22Rv1 (cell line): ENCODE data around the gene KPNB1.

Experiments
- H3K27ac ChIP-seq: fragments of 450-650 bp; 2 replicates; pipeline ENCODE4 v1.5.1; 2017
- CTCF ChIP-seq: fragments of 450-650 bp; IDR thresholded peaks from 2 replicates; pipeline ENCODE4 v1.5.1; 2017; ENCODE audit warnings: mild to moderate bottlenecking
- ZFX ChIP-seq: fragments of 450-650 bp; IDR thresholded peaks from 2 replicates; pipeline ENCODE4 v1.6.1; 2017; ENCODE audit warnings: antibody characterized with exemption, borderline replicate concordance

The KPNB1 gene

GRCh38 chr17:47708312-47708863 lies 58.7 kb downstream of the KPNB1 start:
- H3K27ac ChIP-seq: no peak overlapping the region
- no peak for TF ChIP-seq CTCF
- no peak for TF ChIP-seq ZFX

GRCh38 chr17:47708864-47709541 lies 59.3 kb downstream of the KPNB1 start:
- no peak for TF ChIP-seq CTCF
- no peak for TF ChIP-seq ZFX

GRCh38 chr17:47709594-47709993 lies 59.9 kb downstream of the KPNB1 start:
- H3K27ac ChIP-seq: no peak overlapping the region
- no peak for TF ChIP-seq ZFX

More at GRCh38 chr17:47708864-47709541, 59.3 kb downstream of the KPNB1 start:
- H3K27ac ChIP-seq: no peak overlapping the region

- H3K27ac ChIP-seq: no peak overlapping the region
- no peak for TF ChIP-seq CTCF
- TF ChIP-seq ZFX: no peak
These were observed 61.8 kb downstream of the KPNB1 start for GRCh38 chr17:47711366-47712099.

- no peak for TF ChIP-seq ZFX
- TF ChIP-seq CTCF: no peak
- no peak overlapping the region for H3K27ac ChIP-seq
These were observed 62.8 kb downstream of the KPNB1 start for GRCh38 chr17:47712330-47713023.

- H3K27ac ChIP-seq: no peak overlapping the region
- TF ChIP-seq CTCF (peak; percentile 4; the same call in 1 of the 2 replicates), ZFX (no peak)
These were observed 64.4 kb downstream of the KPNB1 start for GRCh38 chr17:47713980-47714700.

GRCh38 chr17:47714773-47715396 lies 65.2 kb downstream of the KPNB1 start:
- H3K27ac ChIP-seq: no peak overlapping the region
- no peak for TF ChIP-seq ZFX
- no peak for TF ChIP-seq CTCF
